ENCODE results near the gene ATXN7L1. TPM values are rescaled to one million over a fixed set of nuclear protein-coding genes. Genes with fewer than 3 reads are reported as not detected.

Gene ATXN7L1
- total RNA-seq, 4 donors from 2014 or later: 12.3 to 28.8 (median 21.0) TPM

DNA sequence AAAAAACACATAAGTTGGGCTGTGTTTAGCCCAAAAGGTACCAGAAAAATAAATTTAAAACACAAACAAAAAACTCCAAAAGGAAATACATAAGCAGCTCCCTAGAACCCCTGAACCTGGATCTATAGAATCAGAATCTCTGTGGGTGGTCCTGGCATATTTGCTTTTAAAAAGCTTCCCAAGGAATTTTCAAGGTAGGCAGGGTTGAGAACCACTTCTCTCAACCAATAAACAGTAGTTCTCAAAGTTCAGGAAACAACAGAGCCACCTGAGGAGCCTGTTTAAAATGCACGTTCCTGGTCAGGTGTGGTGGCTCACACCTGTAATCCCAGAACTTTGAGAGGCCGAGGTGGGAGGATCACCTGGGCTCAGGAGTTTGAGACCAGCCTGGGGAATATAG lies 12.5 kb downstream of the ATXN7L1 start:
- no peak overlapping the region for H3K27ac ChIP-seq
- H3K27me3 ChIP-seq: no peaks in the 10 kb centered on the region
- 78% methylated on average over 2 of the region's 2 CpGs; no CpG with 5 or more reads in 1 of the 2 donors for WGBS, 2 donors (ENCODE audit: low coverage in 1 of 2)
- in situ Hi-C loops (cut with MboI; ENCODE audit: low pct_ligation_motif_present in 1 of 4, low pct_unique_long_range_greater_than_20kb in 1 of 4, low sequenced_read_pairs in 3 of 4) (no loop called here), intact Hi-C loops (cut with DNase I; ENCODE audit: low total_unique reads) (no loop called here)
- TF ChIP-seq EP300 (IDR thresholded peaks at IDR 0.05; ENCODE audit: low read depth) (no peak), POLR2A (IDR thresholded peaks at IDR 0.05) (no peak), POLR2AphosphoS5 (IDR thresholded peaks at IDR 0.05) (no peak)
- TF ChIP-seq, protein P1, sequence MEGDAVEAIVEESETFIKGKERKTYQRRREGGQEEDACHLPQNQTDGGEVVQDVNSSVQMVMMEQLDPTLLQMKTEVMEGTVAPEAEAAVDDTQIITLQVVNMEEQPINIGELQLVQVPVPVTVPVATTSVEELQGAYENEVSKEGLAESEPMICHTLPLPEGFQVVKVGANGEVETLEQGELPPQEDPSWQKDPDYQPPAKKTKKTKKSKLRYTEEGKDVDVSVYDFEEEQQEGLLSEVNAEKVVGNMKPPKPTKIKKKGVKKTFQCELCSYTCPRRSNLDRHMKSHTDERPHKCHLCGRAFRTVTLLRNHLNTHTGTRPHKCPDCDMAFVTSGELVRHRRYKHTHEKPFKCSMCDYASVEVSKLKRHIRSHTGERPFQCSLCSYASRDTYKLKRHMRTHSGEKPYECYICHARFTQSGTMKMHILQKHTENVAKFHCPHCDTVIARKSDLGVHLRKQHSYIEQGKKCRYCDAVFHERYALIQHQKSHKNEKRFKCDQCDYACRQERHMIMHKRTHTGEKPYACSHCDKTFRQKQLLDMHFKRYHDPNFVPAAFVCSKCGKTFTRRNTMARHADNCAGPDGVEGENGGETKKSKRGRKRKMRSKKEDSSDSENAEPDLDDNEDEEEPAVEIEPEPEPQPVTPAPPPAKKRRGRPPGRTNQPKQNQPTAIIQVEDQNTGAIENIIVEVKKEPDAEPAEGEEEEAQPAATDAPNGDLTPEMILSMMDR (IDR thresholded peaks at IDR 0.05): no peak
- H3K4me1 ChIP-seq: peaks cover 0 to 2% (median 0%) of the 10 kb centered on the region in 4 donors
- DNase-seq: no peak
- H3K9me3 ChIP-seq: no peaks in the 10 kb centered on the region
- no peaks in the 10 kb centered on the region for H3K36me3 ChIP-seq
- no peak overlapping the region for H3K4me3 ChIP-seq

DNA sequence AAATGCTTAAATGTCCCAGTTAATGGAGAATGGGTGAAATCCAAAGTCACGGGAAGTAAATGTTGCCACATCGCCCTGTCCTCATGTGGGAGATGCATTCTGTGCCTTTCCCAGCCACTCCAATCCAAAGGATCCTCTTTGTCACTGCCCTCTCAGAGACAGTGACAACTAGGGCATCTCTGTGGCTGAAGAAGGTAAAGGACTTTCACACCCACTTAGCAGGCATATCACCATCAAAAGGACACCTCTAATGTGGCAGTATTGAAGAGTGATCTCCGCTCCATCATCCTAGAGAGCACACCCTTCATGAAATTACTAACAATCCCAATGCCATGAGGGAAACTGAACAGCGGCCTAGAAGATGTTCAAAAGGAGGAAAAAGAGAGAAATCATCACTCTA lies 13.6 kb downstream of the ATXN7L1 start:
- no peaks in the 10 kb centered on the region for H3K9me3 ChIP-seq
- intact Hi-C loops (cut with DNase I; ENCODE audit: low total_unique reads): no loop called here
- H3K4me3 ChIP-seq: no peak overlapping the region
- 94% methylated on average over 4 of the region's 4 CpGs; no CpG with 5 or more reads in 1 of the 2 donors for whole genome bisulfite sequencing, 2 donors (ENCODE audit: low coverage in 1 of 2)
- no peaks in the 10 kb centered on the region for H3K27me3 ChIP-seq
- no peak for DNase-seq
- in situ Hi-C loops (cut with MboI; ENCODE audit: low pct_ligation_motif_present in 1 of 4, low pct_unique_long_range_greater_than_20kb in 1 of 4, low sequenced_read_pairs in 3 of 4): no loop called here
- no peaks in the 10 kb centered on the region for H3K36me3 ChIP-seq
- H3K4me1 ChIP-seq: peaks cover 0 to 2% (median 0%) of the 10 kb centered on the region in 4 donors
- H3K27ac ChIP-seq: no peak overlapping the region
- no peak for TF ChIP-seq POLR2AphosphoS5 (IDR thresholded peaks at IDR 0.05)
- TF ChIP-seq POLR2A (IDR thresholded peaks at IDR 0.05): no peak
- no peak for TF ChIP-seq EP300 (IDR thresholded peaks at IDR 0.05; ENCODE audit: low read depth)
- TF ChIP-seq, protein P1 (IDR thresholded peaks at IDR 0.05): no peak

DNA sequence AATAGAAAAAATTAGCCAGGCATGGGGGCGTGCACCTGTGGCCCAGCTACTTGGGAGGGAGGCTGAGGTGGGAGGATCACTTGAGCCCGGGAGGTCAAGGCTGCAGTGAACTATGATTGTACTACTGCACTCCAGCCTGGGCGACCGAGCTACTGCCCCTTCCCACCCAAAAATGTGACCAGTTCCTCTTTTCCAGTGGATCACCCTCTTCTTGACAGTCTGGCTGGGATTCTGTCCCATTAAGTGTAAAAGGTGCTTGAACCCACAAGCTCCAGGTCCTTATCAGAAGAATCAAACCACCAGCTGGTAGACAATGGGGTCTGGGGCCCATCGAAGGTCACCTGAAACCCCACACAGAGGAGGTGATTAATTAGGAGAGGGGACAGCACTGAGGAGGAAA lies 14.1 kb downstream of the ATXN7L1 start:
- H3K9me3 ChIP-seq: no peaks in the 10 kb centered on the region
- H3K4me3 ChIP-seq: no peak overlapping the region
- in situ Hi-C loops (cut with MboI; ENCODE audit: low pct_ligation_motif_present in 1 of 4, low pct_unique_long_range_greater_than_20kb in 1 of 4, low sequenced_read_pairs in 3 of 4): no loop called here

DNA sequence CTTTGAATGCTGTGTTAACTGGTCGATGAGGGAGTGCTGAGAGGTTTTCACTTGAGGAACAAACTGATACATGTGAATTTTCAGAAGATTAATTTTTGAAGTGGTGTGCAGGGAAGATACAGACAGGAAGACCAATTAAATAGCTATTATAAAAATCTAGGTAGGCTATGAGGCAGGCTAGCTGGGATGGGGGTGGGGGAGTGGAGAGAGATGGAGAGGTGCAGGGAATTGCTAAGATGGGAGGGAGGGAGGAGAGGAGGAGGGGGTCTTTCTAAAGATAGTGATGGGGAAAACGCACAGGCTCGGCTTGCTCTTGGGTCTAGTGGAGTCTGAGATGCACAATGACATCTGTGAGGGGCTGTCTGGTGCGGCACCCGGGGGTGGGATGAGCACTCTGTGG lies 15.2 kb downstream of the ATXN7L1 start:
- WGBS, 2 donors (ENCODE audit: low coverage in 1 of 2): 94 to 95% methylated on average over 3 to 5 of the region's 5 CpGs

More for the DNA sequence above, 14.1 kb downstream of the ATXN7L1 start:
- no peak for DNase-seq
- peaks cover 0 to 2% (median 0%) of the 10 kb centered on the region in 4 donors for H3K4me1 ChIP-seq
- no peak overlapping the region for H3K27ac ChIP-seq
- TF ChIP-seq EP300 (IDR thresholded peaks at IDR 0.05; ENCODE audit: low read depth) (no peak), POLR2AphosphoS5 (IDR thresholded peaks at IDR 0.05) (no peak), POLR2A (IDR thresholded peaks at IDR 0.05) (no peak)
- TF ChIP-seq, protein P1 (IDR thresholded peaks at IDR 0.05): no peak
- H3K36me3 ChIP-seq: no peaks in the 10 kb centered on the region
- 80 to 97% methylated on average over 2 to 4 of the region's 5 CpGs for whole genome bisulfite sequencing, 2 donors (ENCODE audit: low coverage in 1 of 2)
- intact Hi-C loops (cut with DNase I; ENCODE audit: low total_unique reads): no loop called here
- no peaks in the 10 kb centered on the region for H3K27me3 ChIP-seq

More for the DNA sequence above, 15.2 kb downstream of the ATXN7L1 start:
- DNase-seq: no peak
- no peaks in the 10 kb centered on the region for H3K4me1 ChIP-seq
- no peak overlapping the region for H3K4me3 ChIP-seq
- intact Hi-C loops (cut with DNase I; ENCODE audit: low total_unique reads) (no loop called here), in situ Hi-C loops (cut with MboI; ENCODE audit: low pct_ligation_motif_present in 1 of 4, low pct_unique_long_range_greater_than_20kb in 1 of 4, low sequenced_read_pairs in 3 of 4) (no loop called here)
- no peak overlapping the region for H3K27ac ChIP-seq
- H3K36me3 ChIP-seq: no peaks in the 10 kb centered on the region
- H3K9me3 ChIP-seq: no peaks in the 10 kb centered on the region
- TF ChIP-seq POLR2AphosphoS5 (IDR thresholded peaks at IDR 0.05): no peak
- TF ChIP-seq, protein P1 (IDR thresholded peaks at IDR 0.05): no peak
- TF ChIP-seq POLR2A (IDR thresholded peaks at IDR 0.05): no peak
- TF ChIP-seq EP300 (IDR thresholded peaks at IDR 0.05; ENCODE audit: low read depth): no peak
- H3K27me3 ChIP-seq: no peaks in the 10 kb centered on the region
